Activated CD4-positive, alpha-beta T cell treated with anti-CD3 and anti-CD28 coated beads, Interleukin-2, Interleukin-4, amounts not matched to agents 100 ng/mL and 50 ng/mL, durations not matched to agents 16 hours and 8 hours (primary cell): Measurements from ENCODE around the gene KL.

Source experiments
- DNase-seq: peaks from one replicate; pipeline ENCODE4 v3.0.0-alpha.2; 2020; ENCODE audit warnings: low spot score

The KL gene

GRCh38 chr13:33004511-33004910 lies 11.7 kb upstream of the KL start:
- no peak for DNase-seq

DNA sequence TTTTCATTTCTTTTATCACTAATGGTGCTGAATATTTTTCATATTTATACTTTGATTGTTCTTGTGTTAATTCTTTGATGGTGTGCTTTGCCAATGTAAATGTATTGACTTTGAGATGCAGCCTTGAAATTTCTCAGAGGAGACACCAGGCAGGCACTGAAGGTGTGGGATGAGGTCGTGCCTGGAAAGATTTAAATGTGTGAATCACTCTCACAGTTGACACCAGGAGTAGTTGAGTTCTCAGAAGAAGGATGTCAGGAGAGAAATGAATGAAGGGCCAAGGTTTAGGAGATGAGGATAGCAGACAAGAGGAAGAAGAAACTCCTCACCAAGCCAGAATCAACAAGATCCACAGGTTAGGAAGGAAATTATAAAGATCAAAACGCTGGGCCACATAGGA lies 10.1 kb upstream of the KL start:
- no peak for DNase-seq

- DNase-seq: no peak
Measured at GRCh38 chr13:33006638-33007037, 9.6 kb upstream of the KL start.

- no peak for DNase-seq
Measured at GRCh38 chr13:33007237-33007636, 9.0 kb upstream of the KL start.

DNA sequence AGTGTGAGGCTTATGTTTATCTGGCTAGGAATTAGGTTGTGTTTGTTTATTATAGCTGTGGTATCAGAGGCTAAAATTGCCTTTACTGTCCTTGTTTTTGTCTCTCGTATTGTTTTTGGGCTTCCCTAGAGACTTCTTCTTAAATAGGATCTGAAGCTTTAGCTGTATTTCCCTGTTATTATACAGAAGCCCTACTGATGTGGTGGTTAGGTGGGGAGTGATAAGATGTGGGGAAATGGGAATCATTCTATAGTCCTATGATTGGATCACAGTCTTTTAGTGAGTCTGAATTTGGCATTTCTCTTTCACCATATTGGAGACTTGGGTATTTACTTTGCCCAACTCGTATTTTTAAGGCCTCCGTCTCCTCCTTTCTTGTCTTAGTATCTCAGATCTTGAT lies 8.3 kb upstream of the KL start:
- DNase-seq: no peak

DNA sequence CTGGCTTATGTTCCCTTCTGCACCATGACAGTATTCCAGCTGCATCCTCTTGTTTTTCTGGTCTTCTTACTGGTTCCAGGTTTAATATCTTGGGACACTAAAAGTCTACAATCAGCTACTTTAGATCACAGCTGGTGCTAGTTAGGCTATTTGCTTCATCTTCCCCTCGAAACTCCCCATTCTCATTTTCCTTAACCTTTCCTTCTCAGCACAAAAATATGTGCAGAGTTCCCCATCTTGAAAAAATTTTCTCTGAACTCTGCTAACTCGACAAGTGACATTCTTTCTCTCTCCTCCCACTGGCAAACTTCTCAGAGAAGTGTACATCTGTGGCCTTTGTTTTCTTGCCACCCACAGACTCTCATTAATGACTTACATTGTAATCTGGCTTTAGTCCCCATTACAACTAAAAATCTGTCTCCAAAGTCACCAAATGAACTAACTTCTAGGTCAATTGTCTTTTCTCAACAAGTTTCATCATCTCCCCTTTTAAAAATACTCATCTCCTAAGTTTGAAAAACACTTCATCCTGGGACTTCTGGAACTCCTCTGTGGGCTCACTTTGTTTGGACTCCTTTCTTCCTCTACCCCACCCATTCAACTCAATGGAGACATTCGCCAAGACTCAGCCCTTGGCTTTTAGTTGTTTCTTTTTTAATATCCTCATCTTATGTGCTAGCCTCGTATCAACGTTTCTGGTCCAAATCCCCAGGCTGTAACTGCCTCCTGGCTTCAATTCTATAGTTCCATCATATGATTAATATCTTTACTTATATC lies 7.1 kb upstream of the KL start:
- no peak for DNase-seq

DNA sequence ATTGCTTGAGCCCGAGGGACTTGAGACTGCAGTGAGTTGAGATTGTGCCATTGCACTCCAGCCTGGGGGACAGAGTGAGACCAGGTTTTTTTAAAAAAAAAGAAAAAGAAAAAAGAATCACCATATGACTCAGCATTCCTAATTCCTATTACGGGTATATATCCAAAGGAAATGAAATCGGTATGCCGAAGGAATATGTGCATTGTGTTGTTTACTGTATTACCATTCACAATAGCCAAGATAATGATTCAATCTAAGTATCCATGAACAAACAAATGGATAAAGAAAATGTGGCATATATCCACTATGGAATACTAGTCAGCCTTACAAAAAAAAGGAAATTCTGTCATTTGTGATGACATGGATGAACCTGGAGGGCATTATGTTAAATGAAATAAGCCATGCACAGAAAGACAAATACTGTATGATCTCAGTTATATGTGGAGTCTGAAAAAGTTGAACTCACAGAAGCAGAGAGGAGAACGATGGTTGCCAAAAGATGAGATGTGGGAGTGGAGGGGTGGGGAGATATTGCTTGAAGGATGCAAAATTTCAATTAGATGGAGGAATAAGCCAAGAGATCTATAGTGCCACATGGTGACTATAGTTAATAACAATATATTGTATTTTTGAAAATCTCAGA lies 4.3 kb upstream of the KL start:
- DNase-seq: no peak

DNA sequence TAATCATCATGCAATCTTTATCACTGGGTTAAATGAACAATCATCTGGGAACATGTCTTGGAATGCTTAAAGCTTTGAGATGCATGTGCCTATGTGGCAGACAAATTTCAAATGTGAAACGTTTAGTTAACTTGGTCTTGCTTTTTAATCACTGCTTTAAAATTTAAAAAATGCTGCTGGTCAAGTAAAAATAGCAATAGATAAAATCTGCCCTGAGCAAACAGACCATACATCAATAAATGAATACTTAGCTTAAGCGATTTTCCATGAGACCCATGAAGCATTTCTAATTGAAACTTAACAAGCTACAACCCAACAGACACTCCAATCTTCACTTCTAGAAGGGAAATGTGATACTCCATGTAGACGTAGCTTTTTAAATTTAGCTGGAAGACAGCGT lies 1.9 kb upstream of the KL start:
- no peak for DNase-seq

GRCh38 chr13:33015241-33015668 lies 968 bp upstream of the KL start:
- DNase-seq: no peak

DNA sequence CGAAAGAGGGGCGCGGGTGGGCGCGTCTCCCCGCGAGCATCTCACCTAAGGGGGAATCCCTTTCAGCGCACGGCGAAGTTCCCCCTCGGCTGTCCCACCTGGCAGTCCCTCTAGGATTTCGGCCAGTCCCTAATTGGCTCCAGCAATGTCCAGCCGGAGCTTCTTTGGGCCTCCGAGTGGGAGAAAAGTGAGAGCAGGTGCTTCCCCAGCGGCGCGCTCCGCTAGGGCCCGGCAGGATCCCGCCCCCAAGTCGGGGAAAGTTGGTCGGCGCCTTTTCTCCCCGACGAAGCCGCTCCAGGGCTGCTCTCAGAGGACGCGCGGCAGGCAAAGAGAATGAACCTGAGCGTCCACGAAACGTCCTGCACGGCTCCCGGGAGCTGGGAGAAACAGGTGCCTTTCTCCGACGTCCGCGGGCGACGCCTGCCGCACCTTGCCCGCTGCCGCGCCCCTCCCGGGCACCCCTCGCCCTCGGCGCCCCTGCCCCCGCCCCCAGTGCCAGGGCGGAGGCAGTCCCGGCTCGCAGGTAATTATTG lies 366 bp upstream of the KL start:
- no peak for DNase-seq

GRCh38 chr13:33017323-33017929 lies 1.2 kb downstream of the KL start:
- peak; percentile 87 for DNase-seq

DNA sequence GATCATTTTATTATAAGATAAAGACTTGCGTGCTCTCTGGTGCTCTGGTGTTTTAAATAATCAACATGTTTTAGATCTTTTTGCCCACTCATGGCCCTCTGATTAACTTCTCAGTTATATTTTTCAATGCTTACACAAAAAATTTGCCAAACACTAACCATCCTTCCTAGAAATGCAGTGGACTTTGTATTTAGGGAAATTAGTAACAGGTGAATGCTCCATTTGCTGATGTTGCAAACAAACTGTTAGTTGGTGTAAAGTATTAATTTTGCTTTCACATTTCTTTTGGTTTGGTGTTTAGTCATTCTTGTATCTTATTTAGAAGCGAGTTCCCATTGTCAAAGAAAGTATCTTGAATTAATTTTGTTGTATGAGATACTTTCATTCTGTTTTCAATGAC lies 2.7 kb downstream of the KL start:
- no peak for DNase-seq

DNA sequence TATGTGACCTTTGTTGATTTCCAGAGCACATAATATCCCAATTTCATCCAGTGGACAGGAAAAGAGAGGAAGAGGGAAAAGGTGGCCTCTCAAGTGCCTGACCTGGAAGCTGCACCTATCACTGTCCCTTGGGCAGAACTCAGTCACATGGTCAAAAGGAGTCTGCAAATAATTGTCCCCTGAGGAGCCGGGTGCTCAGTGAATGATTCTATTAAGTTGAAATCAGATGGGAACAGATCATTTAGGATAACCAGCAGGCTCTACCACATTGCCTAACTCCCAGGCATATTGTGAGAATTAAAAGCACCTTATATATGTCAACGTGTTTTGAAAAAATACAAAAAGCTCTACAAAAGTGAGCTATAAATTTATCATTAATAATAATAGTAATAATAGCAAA lies 6.8 kb downstream of the KL start:
- no peak for DNase-seq

GRCh38 chr13:33025220-33025744 lies 9.1 kb downstream of the KL start:
- DNase-seq: no peak

DNA sequence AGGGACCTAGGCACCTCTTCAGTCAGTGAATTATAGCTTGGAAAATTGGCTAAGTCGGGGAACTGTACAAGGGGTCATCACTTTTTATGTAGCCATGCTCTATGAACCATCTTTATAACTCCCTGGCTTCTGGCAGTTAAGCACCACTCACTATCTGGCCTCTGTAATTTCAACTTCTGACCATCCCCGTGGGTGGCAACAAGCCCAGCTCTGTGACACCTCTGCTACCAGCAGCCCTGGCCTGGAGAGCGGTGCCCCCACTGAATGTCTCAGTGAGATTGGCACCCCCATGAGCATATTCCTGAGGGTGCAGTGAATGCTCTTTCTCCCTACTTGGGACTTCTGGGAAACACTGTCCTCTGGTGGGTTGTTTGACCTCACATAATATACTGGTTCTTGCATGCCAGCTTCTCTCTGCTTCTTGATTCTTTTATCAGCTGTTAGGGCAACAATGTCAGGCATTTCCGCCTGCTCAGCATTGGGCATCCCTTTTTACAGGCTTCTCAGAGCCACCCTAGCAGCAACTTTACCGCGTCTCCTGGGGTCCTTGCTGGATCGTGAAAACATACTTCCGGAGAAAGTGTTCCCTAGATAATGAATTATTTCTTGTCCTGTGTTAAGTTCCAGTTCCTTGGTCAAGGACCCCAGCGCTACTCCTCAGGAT lies 10.4 kb downstream of the KL start:
- DNase-seq: no peak

DNA sequence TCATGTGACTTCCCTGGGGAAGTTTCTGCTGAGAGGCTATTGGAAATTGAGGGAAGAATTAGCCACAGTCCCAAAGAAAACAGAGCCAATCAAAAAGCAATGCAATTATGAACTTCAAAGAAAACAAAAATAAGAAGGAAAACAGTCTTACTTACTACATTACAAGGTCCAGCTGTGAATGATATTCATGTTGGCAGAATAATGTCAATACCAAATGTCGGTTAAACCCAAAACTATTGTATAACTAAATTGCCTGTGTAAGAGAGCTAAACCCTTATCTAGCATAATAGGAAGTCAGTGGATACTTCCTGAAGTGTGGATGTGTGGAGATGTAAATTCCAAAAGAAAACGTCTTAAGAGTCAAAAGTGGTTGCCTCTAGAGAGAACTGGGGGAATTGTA lies 12.4 kb downstream of the KL start:
- DNase-seq: no peak

GRCh38 chr13:33031277-33031676 lies 15.1 kb downstream of the KL start:
- no peak for DNase-seq

DNA sequence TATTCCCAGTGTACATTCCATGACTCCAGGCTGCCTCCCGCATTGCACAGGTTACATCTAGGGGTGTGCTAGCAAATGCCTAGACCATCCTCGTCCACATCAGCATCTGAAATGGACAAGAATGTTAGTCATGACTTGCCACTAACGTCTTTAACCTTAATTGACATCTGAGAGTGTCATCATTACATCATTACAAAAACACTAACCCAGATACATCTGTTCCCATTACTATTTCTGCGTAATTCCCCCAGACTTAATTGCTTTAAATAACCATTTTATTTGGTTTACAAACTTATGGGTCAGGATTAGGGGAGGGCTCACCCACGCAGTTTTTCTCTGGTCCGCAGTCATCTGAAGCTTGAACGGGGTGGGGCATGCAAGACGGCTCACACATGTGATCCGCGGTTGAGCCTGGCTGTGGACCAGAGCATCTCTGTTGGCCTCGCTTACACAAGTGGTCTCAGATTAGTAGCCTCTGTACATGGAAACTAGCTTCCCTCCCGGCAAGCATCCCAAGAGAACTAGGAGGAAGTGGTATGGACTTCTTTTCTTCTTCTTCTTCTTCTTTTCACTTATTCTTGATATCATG lies 15.9 kb downstream of the KL start:
- DNase-seq: no peak

- DNase-seq: no peak
Measured at GRCh38 chr13:33033051-33033812, 17.0 kb downstream of the KL start.

DNA sequence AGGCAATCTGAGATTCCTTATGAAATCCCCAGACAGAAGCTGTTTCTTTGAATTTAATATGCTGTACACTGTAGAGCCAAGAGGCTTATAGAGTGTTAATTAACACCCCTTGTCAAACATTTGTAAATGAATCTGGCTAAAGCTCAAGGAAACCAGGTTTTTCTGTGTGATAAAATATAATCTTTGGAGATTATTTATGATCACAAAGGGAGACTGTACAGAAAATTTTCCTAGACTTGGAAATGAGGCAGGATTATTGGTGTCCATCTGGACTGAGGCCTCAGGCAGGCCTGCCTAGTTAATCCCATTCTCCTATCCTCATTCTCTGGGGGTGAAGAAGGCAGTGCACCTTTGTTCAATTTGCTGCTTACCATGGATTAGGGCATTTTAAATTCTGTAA lies 17.8 kb downstream of the KL start:
- DNase-seq: no peak

DNA sequence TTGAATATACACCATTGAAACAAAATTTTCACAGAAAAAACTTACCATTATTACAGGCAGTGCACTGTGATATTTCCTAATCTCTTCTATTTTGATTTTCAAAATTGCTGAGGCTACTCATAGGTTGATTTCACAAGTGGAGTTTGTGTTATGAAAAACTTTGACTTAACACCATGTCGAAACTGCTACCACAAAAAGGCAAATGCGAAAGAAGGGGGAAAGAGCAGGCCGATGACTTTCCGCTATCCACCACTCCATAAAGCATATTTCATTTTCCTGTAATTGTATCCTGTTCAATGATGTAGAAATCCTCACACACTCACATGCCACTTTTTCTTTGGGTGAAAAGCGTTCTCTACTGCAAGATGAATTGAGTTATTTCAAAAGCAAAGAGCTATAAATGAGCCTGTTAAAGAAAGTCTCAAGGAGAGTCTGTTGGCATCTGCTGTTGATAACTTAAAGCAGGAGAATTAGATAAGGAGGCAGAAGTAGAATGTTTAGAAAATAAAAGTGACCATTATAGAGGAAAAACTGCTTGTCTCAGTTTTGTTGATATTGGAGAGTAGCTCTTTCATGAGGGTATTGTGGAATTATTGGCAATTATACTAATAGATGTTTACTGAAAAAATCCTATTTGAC lies 18.8 kb downstream of the KL start:
- no peak for DNase-seq
